CD4-positive, alpha-beta T cell treated with Interleukin-4 for 4 hours (primary cell): Measurements from ENCODE around the gene TMEM106B.
A peak's percentile ranks its signal among the peaks of the same experiment; 100 is the strongest.

ENCODE experiments used
- DNase-seq: peaks from one replicate; pipeline ENCODE4 v3.0.0-alpha.2; 2020

The TMEM106B gene

GRCh38 chr7:12229046-12229445, 18.0 kb downstream of the TMEM106B start:
- DNase-seq, result no peak

GRCh38 chr7:12231097-12231496, 20.0 kb downstream of the TMEM106B start:
- no peak for DNase-seq

GRCh38 chr7:12233175-12233574, 22.1 kb downstream of the TMEM106B start:
- no peak for DNase-seq

GRCh38 chr7:12234334-12234865, 23.3 kb downstream of the TMEM106B start:
- no peak for DNase-seq

- no peak for DNase-seq
Observed at GRCh38 chr7:12235970-12236369, 24.9 kb downstream of the TMEM106B start.

GRCh38 chr7:12237007-12237406, 25.9 kb downstream of the TMEM106B start:
- DNase-seq, result no peak

GRCh38 chr7:12239806-12240205, 28.7 kb downstream of the TMEM106B start:
- no peak for DNase-seq

- DNase-seq, result no peak
Observed at GRCh38 chr7:12244129-12244528, 33.0 kb downstream of the TMEM106B start.

GRCh38 chr7:12244694-12245093, 33.6 kb downstream of the TMEM106B start:
- DNase-seq, result no peak

- DNase-seq, result no peak
Observed at GRCh38 chr7:12249706-12250105, 38.6 kb downstream of the TMEM106B start.

GRCh38 chr7:12250232-12250631, 39.1 kb downstream of the TMEM106B start:
- DNase-seq, result no peak

GRCh38 chr7:12256090-12256489, 45.0 kb downstream of the TMEM106B start:
- DNase-seq, result peak; percentile 51

- DNase-seq, result peak; percentile 89
Observed at GRCh38 chr7:12257582-12257981, 46.5 kb downstream of the TMEM106B start.

GRCh38 chr7:12258074-12258473, 47.0 kb downstream of the TMEM106B start:
- DNase-seq, result no peak

GRCh38 chr7:12267542-12267941, 56.4 kb downstream of the TMEM106B start:
- no peak for DNase-seq

- DNase-seq, result no peak
Observed at GRCh38 chr7:12269100-12269895, 58.2 kb downstream of the TMEM106B start.

GRCh38 chr7:12281038-12281437, 69.9 kb downstream of the TMEM106B start:
- no peak for DNase-seq

GRCh38 chr7:12287901-12288300, 76.8 kb downstream of the TMEM106B start:
- no peak for DNase-seq

GRCh38 chr7:12289996-12290395, 78.9 kb downstream of the TMEM106B start:
- no peak for DNase-seq

GRCh38 chr7:12290761-12291160, 79.7 kb downstream of the TMEM106B start:
- no peak for DNase-seq

GRCh38 chr7:12291870-12292269, 80.8 kb downstream of the TMEM106B start:
- DNase-seq, result peak; percentile 11
